HG03196 (cell line): ENCODE measurements around the gene NANOS3.
"Not testable (repeated sequence)": the region's sequence is repeated elsewhere in the genome, so short reads cannot be mapped to it uniquely, and the experiment has no call there.

ENCODE experiments used
- ATAC-seq: cut with Tn5 transposase; IDR thresholded peaks from one replicate; pipeline ENCODE4 v1.9.1; 2021; ENCODE audit not compliant: unreplicated experiment

The NANOS3 gene

GRCh38 chr19:13918726-13919411 is 41.9 kb downstream of the NANOS3 start:
- no peak for ATAC-seq

GRCh38 chr19:13920524-13920923 is 43.6 kb downstream of the NANOS3 start:
- ATAC-seq = no peak

- no peak for ATAC-seq
Measured at GRCh38 chr19:13920940-13921747, 44.2 kb downstream of the NANOS3 start.

- not testable (repeated sequence) for ATAC-seq
Measured at GRCh38 chr19:13922118-13922517, 45.2 kb downstream of the NANOS3 start.

- ATAC-seq = no peak
Measured at GRCh38 chr19:13923194-13923987, 46.5 kb downstream of the NANOS3 start.

GRCh38 chr19:13926010-13926409 is 49.1 kb downstream of the NANOS3 start:
- ATAC-seq = no peak

GRCh38 chr19:13926715-13927114 is 49.8 kb downstream of the NANOS3 start:
- ATAC-seq = no peak

GRCh38 chr19:13929340-13929739 is 52.4 kb downstream of the NANOS3 start:
- no peak for ATAC-seq

GRCh38 chr19:13929956-13930355 is 53.0 kb downstream of the NANOS3 start:
- no peak for ATAC-seq
